Esophagus squamous epithelium (tissue), 4 donors: ENCODE data around the gene CDKN2B-AS1.

Experiments used
- POLR2A ChIP-seq, 4 donors: fragments of 450-650 bp; IDR thresholded peaks; one replicate each; pipeline ENCODE4 v1.6.1; 2017; ENCODE audit warnings: antibody characterized with exemption in 4 of 4, mild to moderate bottlenecking in 4 of 4, moderate library complexity in 3 of 4
- TF ChIP-seq, protein P1 (sequence below), 6 experiments: fragments of 450-650 bp in 4 of 6; fragments of 200-600 bp in 2 of 6; sonication (generic) in 2 of 6; IDR thresholded peaks; one replicate each; pipeline ENCODE4 v1.5.1; 2016 to 2019; ENCODE audit warnings: antibody characterized with exemption in 6 of 6, mild to moderate bottlenecking in 4 of 6, moderate library complexity in 4 of 6

DNA sequence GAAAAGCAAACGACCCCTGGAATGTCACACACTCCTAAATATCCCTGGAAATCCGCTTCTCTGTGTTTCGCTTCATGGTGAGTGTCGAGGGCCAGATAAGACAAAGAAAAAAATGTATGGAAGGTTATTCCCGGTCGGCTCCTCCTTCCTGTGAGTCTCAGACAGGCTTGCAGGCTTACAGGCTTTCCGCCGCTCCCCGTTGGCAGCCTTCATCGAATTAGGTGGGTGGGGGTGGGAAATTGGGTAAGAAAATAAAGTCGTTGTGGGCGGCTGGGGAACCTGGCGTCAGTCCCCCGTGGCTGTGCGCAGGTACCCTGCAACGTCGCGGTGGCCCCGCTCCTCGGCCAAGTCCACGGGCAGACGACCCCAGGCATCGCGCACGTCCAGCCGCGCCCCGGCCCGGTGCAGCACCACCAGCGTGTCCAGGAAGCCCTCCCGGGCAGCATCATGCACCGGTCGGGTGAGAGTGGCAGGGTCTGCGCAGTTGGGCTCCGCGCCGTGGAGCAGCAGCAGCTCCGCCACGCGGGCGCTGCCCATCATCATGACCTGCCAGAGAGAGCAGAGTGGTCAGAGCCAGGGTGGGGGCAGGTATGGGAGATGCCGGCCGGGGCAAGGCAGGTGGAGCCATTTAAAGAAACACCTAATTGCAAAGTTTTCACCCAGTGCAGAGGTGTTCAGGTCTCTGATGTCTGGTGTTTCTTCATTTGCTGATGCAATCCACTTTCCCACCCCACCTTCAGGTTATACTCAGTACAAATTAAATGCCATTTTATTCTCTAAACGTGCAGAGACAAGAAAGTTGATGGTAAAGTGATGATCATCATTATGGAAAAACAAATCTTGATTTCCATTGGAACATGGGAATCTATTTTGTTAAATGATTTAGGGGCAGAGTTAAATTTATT, 11.4 kb downstream of the CDKN2B-AS1 start:
- TF ChIP-seq POLR2A (IDR thresholded peaks at IDR 0.05), result no peak
- TF ChIP-seq, protein P1, sequence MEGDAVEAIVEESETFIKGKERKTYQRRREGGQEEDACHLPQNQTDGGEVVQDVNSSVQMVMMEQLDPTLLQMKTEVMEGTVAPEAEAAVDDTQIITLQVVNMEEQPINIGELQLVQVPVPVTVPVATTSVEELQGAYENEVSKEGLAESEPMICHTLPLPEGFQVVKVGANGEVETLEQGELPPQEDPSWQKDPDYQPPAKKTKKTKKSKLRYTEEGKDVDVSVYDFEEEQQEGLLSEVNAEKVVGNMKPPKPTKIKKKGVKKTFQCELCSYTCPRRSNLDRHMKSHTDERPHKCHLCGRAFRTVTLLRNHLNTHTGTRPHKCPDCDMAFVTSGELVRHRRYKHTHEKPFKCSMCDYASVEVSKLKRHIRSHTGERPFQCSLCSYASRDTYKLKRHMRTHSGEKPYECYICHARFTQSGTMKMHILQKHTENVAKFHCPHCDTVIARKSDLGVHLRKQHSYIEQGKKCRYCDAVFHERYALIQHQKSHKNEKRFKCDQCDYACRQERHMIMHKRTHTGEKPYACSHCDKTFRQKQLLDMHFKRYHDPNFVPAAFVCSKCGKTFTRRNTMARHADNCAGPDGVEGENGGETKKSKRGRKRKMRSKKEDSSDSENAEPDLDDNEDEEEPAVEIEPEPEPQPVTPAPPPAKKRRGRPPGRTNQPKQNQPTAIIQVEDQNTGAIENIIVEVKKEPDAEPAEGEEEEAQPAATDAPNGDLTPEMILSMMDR (IDR thresholded peaks at IDR 0.05), result no peak
